IPS-NIHi11 (cell line): ENCODE measurements around the gene PTPRO.

Source experiments
- DNase-seq: peaks from one replicate; pipeline ENCODE4 v3.0.0; 2012; ENCODE audit warnings: mixed read lengths, low spot score

Gene PTPRO

GRCh38 chr12:15561396-15561795, 239.1 kb downstream of the PTPRO start:
- no peak for DNase-seq

GRCh38 chr12:15562263-15562662, 240.0 kb downstream of the PTPRO start:
- no peak for DNase-seq

- no peak for DNase-seq
These were observed 241.4 kb downstream of the PTPRO start for GRCh38 chr12:15563663-15564062.

- DNase-seq = no peak
These were observed 252.0 kb downstream of the PTPRO start for GRCh38 chr12:15574353-15574752.

- DNase-seq = no peak
These were observed 253.6 kb downstream of the PTPRO start for GRCh38 chr12:15575671-15576541.

GRCh38 chr12:15580431-15580830, 258.1 kb downstream of the PTPRO start:
- no peak for DNase-seq

GRCh38 chr12:15581006-15581405, 258.7 kb downstream of the PTPRO start:
- DNase-seq = peak; percentile 23

GRCh38 chr12:15583804-15584203, 261.5 kb downstream of the PTPRO start:
- no peak for DNase-seq

- DNase-seq = peak; percentile 28
These were observed 262.2 kb downstream of the PTPRO start for GRCh38 chr12:15584366-15585041.

GRCh38 chr12:15589328-15590032, 267.2 kb downstream of the PTPRO start:
- no peak for DNase-seq

GRCh38 chr12:15590180-15590826, 268.0 kb downstream of the PTPRO start:
- peak; percentile 89 for DNase-seq

GRCh38 chr12:15591811-15592210, 269.5 kb downstream of the PTPRO start:
- DNase-seq = no peak

GRCh38 chr12:15592934-15593333, 270.6 kb downstream of the PTPRO start:
- no peak for DNase-seq

- DNase-seq = no peak
These were observed 273.9 kb downstream of the PTPRO start for GRCh38 chr12:15596174-15596573.

- DNase-seq = no peak
These were observed 275.0 kb downstream of the PTPRO start for GRCh38 chr12:15597125-15597830.

GRCh38 chr12:15599266-15600037, 277.1 kb downstream of the PTPRO start:
- no peak for DNase-seq

GRCh38 chr12:15600223-15600935, 278.1 kb downstream of the PTPRO start:
- no peak for DNase-seq

GRCh38 chr12:15601210-15601800, 279.0 kb downstream of the PTPRO start:
- DNase-seq = no peak

- no peak for DNase-seq
These were observed 279.9 kb downstream of the PTPRO start for GRCh38 chr12:15602051-15602672.
